OCI-LY3 (cell line): ENCODE results near the gene TTF2.

Source experiments
- EZH2phosphoT487 ChIP-seq: fragments of 200-600 bp; shearing (Covaris generic); IDR thresholded peaks from 2 replicates; pipeline ENCODE4 v1.6.1; 2018; ENCODE audit warnings: antibody characterized with exemption, mixed run types, low read depth
- TF ChIP-seq, protein P1 (sequence below): fragments of 200-600, 300-600 bp; sonication (generic); IDR thresholded peaks from 2 replicates; pipeline ENCODE4 v1.5.1; 2014; ENCODE audit warnings: antibody characterized with exemption, low read length, low read depth

GRCh38 chr1:117025568-117025967 lies 34.6 kb upstream of the TTF2 start:
- TF ChIP-seq, protein P1, sequence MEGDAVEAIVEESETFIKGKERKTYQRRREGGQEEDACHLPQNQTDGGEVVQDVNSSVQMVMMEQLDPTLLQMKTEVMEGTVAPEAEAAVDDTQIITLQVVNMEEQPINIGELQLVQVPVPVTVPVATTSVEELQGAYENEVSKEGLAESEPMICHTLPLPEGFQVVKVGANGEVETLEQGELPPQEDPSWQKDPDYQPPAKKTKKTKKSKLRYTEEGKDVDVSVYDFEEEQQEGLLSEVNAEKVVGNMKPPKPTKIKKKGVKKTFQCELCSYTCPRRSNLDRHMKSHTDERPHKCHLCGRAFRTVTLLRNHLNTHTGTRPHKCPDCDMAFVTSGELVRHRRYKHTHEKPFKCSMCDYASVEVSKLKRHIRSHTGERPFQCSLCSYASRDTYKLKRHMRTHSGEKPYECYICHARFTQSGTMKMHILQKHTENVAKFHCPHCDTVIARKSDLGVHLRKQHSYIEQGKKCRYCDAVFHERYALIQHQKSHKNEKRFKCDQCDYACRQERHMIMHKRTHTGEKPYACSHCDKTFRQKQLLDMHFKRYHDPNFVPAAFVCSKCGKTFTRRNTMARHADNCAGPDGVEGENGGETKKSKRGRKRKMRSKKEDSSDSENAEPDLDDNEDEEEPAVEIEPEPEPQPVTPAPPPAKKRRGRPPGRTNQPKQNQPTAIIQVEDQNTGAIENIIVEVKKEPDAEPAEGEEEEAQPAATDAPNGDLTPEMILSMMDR = no peak
- no peak for TF ChIP-seq EZH2phosphoT487
